ENCODE measurements around the gene APC2.

- no peak for TF ChIP-seq CTCF (IDR thresholded peaks at IDR 0.05; ENCODE audit: low read depth, low read length, missing input control)
- no peak for TF ChIP-seq EGR1 (IDR thresholded peaks at IDR 0.05; ENCODE audit: low read depth in 2 of 2)
- no peak for TF ChIP-seq TAF1 (conservative IDR thresholded peaks at IDR 0.05)
- no peak for TF ChIP-seq ZBTB33 (IDR thresholded peaks at IDR 0.05)
- no peak for TF ChIP-seq YY1 (IDR thresholded peaks at IDR 0.05)
- no peak for TF ChIP-seq GABPA (IDR thresholded peaks at IDR 0.05 in 1 of 2, conservative IDR thresholded peaks at IDR 0.05 in 1 of 2)
- TF ChIP-seq REST (IDR thresholded peaks at IDR 0.05), result no peak
- no peak for TF ChIP-seq ATF3 (IDR thresholded peaks at IDR 0.05)
- TF ChIP-seq MAX (IDR thresholded peaks at IDR 0.05), result no peak
- TF ChIP-seq NR2F2 (IDR thresholded peaks at IDR 0.05), result no peak
- no peak for TF ChIP-seq SP1 (IDR thresholded peaks at IDR 0.05)
- TF ChIP-seq FOXA1 (IDR thresholded peaks at IDR 0.05), result no peak
- TF ChIP-seq JUND (IDR thresholded peaks at IDR 0.05), result no peak
- no peak for TF ChIP-seq FOXA2 (IDR thresholded peaks at IDR 0.05)
These were observed 17.4 kb upstream of the APC2 start for GRCh38 chr19:1432507-1432887.
